ENCODE results near the gene SPATS1. TPM values are rescaled to one million over a fixed set of nuclear protein-coding genes. Genes with fewer than 3 reads are reported as not detected.

The SPATS1 gene
- total and polyA plus RNA-seq, 8 donors = 0.18 to 0.19 TPM; not detected in 6

- Histone ChIP-seq H3K4me3 (no peak overlapping the region), H3K4me1 (no peaks in the 10 kb centered on the region), H3K36me3 (peaks cover 0 to 16% (median 16%) of the 10 kb centered on the region in 3 donors), H3K27me3 (no peaks in the 10 kb centered on the region), H3K9me3 (no peaks in the 10 kb centered on the region), H3K27ac (no peak overlapping the region)
- 88 to 91% methylated on average over 5 of the region's 5 CpGs for WGBS, 2 donors
- intact Hi-C loops (cut with DNase I) = no loop called here
- ATAC-seq (no peak), FAIRE-seq (no peak), DNase-seq (no peak)
- TF ChIP-seq CTCF (IDR thresholded peaks at IDR 0.05) = no peak
Measured at GRCh38 chr6:44305200-44305725, 37.2 kb upstream of the SPATS1 start.

- TF ChIP-seq CTCF (IDR thresholded peaks at IDR 0.05) = no peak
- DNase-seq (no peak), ATAC-seq (no peak), FAIRE-seq (no peak)
- no peaks in the 10 kb centered on the region for H3K9me3 ChIP-seq
- peaks cover 0 to 24% (median 16%) of the 10 kb centered on the region in 3 donors for H3K36me3 ChIP-seq
- 85 to 95% methylated on average over 8 of the region's 8 CpGs for WGBS, 2 donors
- no peaks in the 10 kb centered on the region for H3K27me3 ChIP-seq
- H3K4me1 ChIP-seq = no peaks in the 10 kb centered on the region
- intact Hi-C loops (cut with DNase I) = no loop called here
- no peak overlapping the region for H3K27ac ChIP-seq
- H3K4me3 ChIP-seq = no peak overlapping the region
Measured at GRCh38 chr6:44306710-44307109, 35.7 kb upstream of the SPATS1 start.

GRCh38 chr6:44307217-44307616, 35.2 kb upstream of the SPATS1 start:
- 91 to 93% methylated on average over 10 of the region's 10 CpGs for WGBS, 2 donors
- Histone ChIP-seq H3K9me3 (no peaks in the 10 kb centered on the region), H3K27me3 (no peaks in the 10 kb centered on the region), H3K4me3 (no peak overlapping the region), H3K4me1 (peaks cover 0 to 2% (median 0%) of the 10 kb centered on the region in 3 donors), H3K27ac (no peak overlapping the region), H3K36me3 (peaks cover 0 to 24% (median 12%) of the 10 kb centered on the region in 3 donors)
- intact Hi-C loops (cut with DNase I) = no loop called here
- no peak for TF ChIP-seq CTCF (IDR thresholded peaks at IDR 0.05)
- no peak for ATAC-seq
- DNase-seq = no peak
- no peak for FAIRE-seq

- FAIRE-seq = no peak
- Histone ChIP-seq H3K27ac (no peak overlapping the region), H3K4me1 (peaks cover 0 to 5% (median 0%) of the 10 kb centered on the region in 3 donors), H3K27me3 (no peaks in the 10 kb centered on the region), H3K9me3 (no peaks in the 10 kb centered on the region), H3K4me3 (no peak overlapping the region), H3K36me3 (peaks cover 0 to 24% (median 2%) of the 10 kb centered on the region in 3 donors)
- intact Hi-C loops (cut with DNase I) = no loop called here
- 89 to 92% methylated on average over 2 of the region's 2 CpGs for WGBS, 2 donors
- no peak for ATAC-seq
- TF ChIP-seq CTCF (IDR thresholded peaks at IDR 0.05) = no peak
- no peak for DNase-seq
Measured at GRCh38 chr6:44309092-44309491, 33.4 kb upstream of the SPATS1 start.

GRCh38 chr6:44309631-44310030, 32.8 kb upstream of the SPATS1 start:
- intact Hi-C loops (cut with DNase I) = no loop called here
- ATAC-seq = no peak
- Histone ChIP-seq H3K4me1 (peaks cover 0 to 5% (median 0%) of the 10 kb centered on the region in 3 donors), H3K36me3 (peaks cover 0 to 24% (median 0%) of the 10 kb centered on the region in 3 donors), H3K27ac (no peak overlapping the region), H3K27me3 (no peaks in the 10 kb centered on the region), H3K4me3 (no peak overlapping the region), H3K9me3 (no peaks in the 10 kb centered on the region)
- FAIRE-seq = no peak
- no peak for DNase-seq
- TF ChIP-seq CTCF (IDR thresholded peaks at IDR 0.05) = no peak
